PC-3 (cell line): Measurements from ENCODE around the gene CD300C. TPM values are rescaled to one million over a fixed set of nuclear protein-coding genes. Genes with fewer than 3 reads are reported as not detected.
"Not testable (repeated sequence)": the region's sequence is repeated elsewhere in the genome, so short reads cannot be mapped to it uniquely, and the experiment has no call there.

Source experiments
- ATAC-seq: fragments of 200-7000 bp; cut with Tn5 transposase; 2 replicates; pipeline ENCODE4 v1.9.1; 2020; ENCODE audit warnings: mild to moderate bottlenecking, moderate library complexity
- BruUV-seq: library from RNA; stranded (reverse); fragments of 400-500 nt; replicated peaks from 2 replicates; lab custom pipeline; 2021; lab: Mats Ljungman, UMichigan
- CTCF ChIA-PET: fragments of 300-600 bp; sonication (Branson Sonifier 250); formaldehyde crosslinking; loops from one replicate; lab custom pipeline; 2022; ENCODE audit warnings: antibody characterized with exemption; lab: Charles Lee
- POLR2A ChIA-PET: fragments of 300-600 bp; sonication (Branson Sonifier 250); formaldehyde crosslinking; loops from one replicate; lab custom pipeline; 2022; ENCODE audit warnings: antibody characterized with exemption; ENCODE audit not compliant: unreplicated experiment; lab: Charles Lee
- DNase-seq: peaks from one replicate; pipeline ENCODE4 v3.0.0-alpha.2; 2015
- H2AFZ ChIP-seq: fragments of 300-600 bp; sonication (generic); 2 replicates; pipeline ENCODE4 v1.6.0; 2016; ENCODE audit warnings: antibody characterized with exemption, low read length
- H3F3A ChIP-seq: fragments of 300-600 bp; sonication (generic); one replicate; pipeline ENCODE4 v1.6.0; 2017; ENCODE audit warnings: antibody characterized with exemption, low read length, control low read depth, mild to moderate bottlenecking; ENCODE audit not compliant: unreplicated experiment
- H3K27ac ChIP-seq: fragments of 300-600 bp; sonication (generic); 2 replicates; pipeline ENCODE4 v1.5.1; 2016; ENCODE audit warnings: mild to moderate bottlenecking, low read length
- H3K27me3 ChIP-seq: fragments of 300-600 bp; sonication (generic); 2 replicates; pipeline ENCODE4 v1.6.1; 2016; ENCODE audit warnings: low read length, mixed read lengths
- H3K36me3 ChIP-seq: fragments of 300-600 bp; sonication (generic); 2 replicates; pipeline ENCODE4 v1.6.1; 2016; ENCODE audit warnings: low read depth, mixed run types, low read length, mixed read lengths
- H3K4me1 ChIP-seq: fragments of 300-600 bp; sonication (generic); 2 replicates; pipeline ENCODE4 v1.5.1; 2016; ENCODE audit warnings: low read length; ENCODE audit not compliant: insufficient read depth
- H3K4me2 ChIP-seq: fragments of 300-600 bp; sonication (generic); 2 replicates; pipeline ENCODE4 v1.6.0; 2016; ENCODE audit warnings: low read length
- H3K4me3 ChIP-seq: fragments of 300-600 bp; sonication (generic); 2 replicates; pipeline ENCODE4 v1.5.1; 2016; ENCODE audit warnings: mild to moderate bottlenecking, low read length, mixed read lengths
- H3K79me2 ChIP-seq: fragments of 300-600 bp; sonication (generic); 2 replicates; pipeline ENCODE4 v1.6.1; 2017; ENCODE audit warnings: low read length, mixed read lengths
- H3K9ac ChIP-seq: fragments of 300-600 bp; sonication (generic); 2 replicates; pipeline ENCODE4 v1.6.0; 2016; ENCODE audit warnings: mild to moderate bottlenecking, low read length
- H3K9me2 ChIP-seq: fragments of 300-600 bp; sonication (generic); replicated peaks from 2 replicates; pipeline ENCODE4 v1.6.1; 2016; ENCODE audit warnings: mixed run types, low read length, mixed read lengths
- H3K9me3 ChIP-seq: fragments of 300-600 bp; sonication (generic); 2 replicates; pipeline ENCODE4 v1.6.1; 2016; ENCODE audit warnings: low read length, mixed read lengths
- H4K20me1 ChIP-seq: fragments of 300-600 bp; sonication (generic); 2 replicates; pipeline ENCODE4 v1.6.1; 2016; ENCODE audit warnings: low read length, mixed read lengths
- EZH2 ChIP-seq: fragments of 300-600 bp; sonication (generic); IDR thresholded peaks from one replicate; pipeline ENCODE4 v1.6.1; 2017; ENCODE audit warnings: antibody characterized with exemption, mild to moderate bottlenecking, low read length; ENCODE audit not compliant: unreplicated experiment
- EZH2phosphoT487 ChIP-seq: fragments of 300-600 bp; sonication (generic); IDR thresholded peaks from 2 replicates; pipeline ENCODE4 v1.6.1; 2018; ENCODE audit warnings: mild to moderate bottlenecking, antibody characterized with exemption, low read length, borderline replicate concordance
- intact Hi-C: fragments of 100-400 bp; cut with micrococcal nuclease; formaldehyde crosslinking; loops from 2 replicates; pipeline ENCODE4 v1.9.0; 2023
- total RNA-seq: library from RNA; depleted of rRNA; stranded (reverse); fragments of >200 nt; gene quantifications from 2 replicates; pipeline ENCODE4 v1.2.3, GENCODE V29; 2014
- TF ChIP-seq, protein P1 (sequence below): fragments of 300-600 bp; sonication (generic); conservative IDR thresholded peaks from 2 replicates; pipeline ENCODE4 v1.5.1; 2017; ENCODE audit warnings: antibody characterized with exemption, low read depth, mild to moderate bottlenecking, low read length

The CD300C gene
- total RNA-seq, 1 experiment from 2014 or later: not detected

- Histone ChIP-seq H3K9me2 (no peaks in the 10 kb centered on the region), H3K9me3 (no peaks in the 10 kb centered on the region), H3K4me1 (no peaks in the 10 kb centered on the region; the same call in 1 of the 2 replicates), H3K36me3 (no peaks in the 10 kb centered on the region), H3F3A (no peaks in the 10 kb centered on the region), H3K27me3 (peaks cover 46% of the 10 kb centered on the region), H2AFZ (no peak overlapping the region), H3K27ac (no peak overlapping the region), H4K20me1 (no peaks in the 10 kb centered on the region), H3K79me2 (no peaks in the 10 kb centered on the region), H3K9ac (no peak overlapping the region), H3K4me3 (no peak overlapping the region), H3K4me2 (no peak overlapping the region)
- BruUV-seq: no TSS peak
- peak; percentile 42; the same call in 1 of the 2 replicates for ATAC-seq
- TF ChIP-seq EZH2phosphoT487: no peak
- no peak for TF ChIP-seq EZH2
- POLR2A ChIA-PET: no interaction called here
- intact Hi-C loops: no loop called here
- CTCF ChIA-PET: no interaction called here
- peak; percentile 66 for DNase-seq
These were observed 25.0 kb downstream of the CD300C start for GRCh38 chr17:74520790-74521480.

DNA sequence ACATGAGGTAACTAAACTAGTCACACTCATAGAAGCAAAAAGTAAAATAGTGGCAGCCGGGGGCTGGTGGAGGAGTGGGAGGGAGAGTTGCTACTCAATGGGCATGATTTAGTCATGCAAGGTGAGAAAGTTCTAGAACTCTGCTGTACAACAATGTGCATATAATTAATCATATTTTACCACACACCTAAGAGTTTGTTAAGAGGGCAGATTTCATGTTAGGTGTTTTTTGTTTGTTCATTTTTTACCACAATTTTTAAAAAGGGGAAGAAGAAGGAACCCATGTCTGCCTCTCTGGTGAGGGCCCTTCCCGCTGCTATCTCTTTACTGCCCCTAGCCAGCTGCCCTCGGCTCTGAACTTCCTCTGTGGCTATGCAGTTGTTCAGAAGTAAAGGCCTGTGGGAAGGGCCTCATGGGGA is 25.9 kb downstream of the CD300C start:
- BruUV-seq: no TSS peak
- TF ChIP-seq, protein P1, sequence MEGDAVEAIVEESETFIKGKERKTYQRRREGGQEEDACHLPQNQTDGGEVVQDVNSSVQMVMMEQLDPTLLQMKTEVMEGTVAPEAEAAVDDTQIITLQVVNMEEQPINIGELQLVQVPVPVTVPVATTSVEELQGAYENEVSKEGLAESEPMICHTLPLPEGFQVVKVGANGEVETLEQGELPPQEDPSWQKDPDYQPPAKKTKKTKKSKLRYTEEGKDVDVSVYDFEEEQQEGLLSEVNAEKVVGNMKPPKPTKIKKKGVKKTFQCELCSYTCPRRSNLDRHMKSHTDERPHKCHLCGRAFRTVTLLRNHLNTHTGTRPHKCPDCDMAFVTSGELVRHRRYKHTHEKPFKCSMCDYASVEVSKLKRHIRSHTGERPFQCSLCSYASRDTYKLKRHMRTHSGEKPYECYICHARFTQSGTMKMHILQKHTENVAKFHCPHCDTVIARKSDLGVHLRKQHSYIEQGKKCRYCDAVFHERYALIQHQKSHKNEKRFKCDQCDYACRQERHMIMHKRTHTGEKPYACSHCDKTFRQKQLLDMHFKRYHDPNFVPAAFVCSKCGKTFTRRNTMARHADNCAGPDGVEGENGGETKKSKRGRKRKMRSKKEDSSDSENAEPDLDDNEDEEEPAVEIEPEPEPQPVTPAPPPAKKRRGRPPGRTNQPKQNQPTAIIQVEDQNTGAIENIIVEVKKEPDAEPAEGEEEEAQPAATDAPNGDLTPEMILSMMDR: no peak
- TF ChIP-seq EZH2: no peak
- TF ChIP-seq EZH2phosphoT487: no peak
- no peaks in the 10 kb centered on the region for H4K20me1 ChIP-seq
- no peaks in the 10 kb centered on the region; the same call in 1 of the 2 replicates for H3K4me1 ChIP-seq
- H3K9me3 ChIP-seq: no peaks in the 10 kb centered on the region
- no peaks in the 10 kb centered on the region for H3K9me2 ChIP-seq
- H3K9ac ChIP-seq: no peak overlapping the region
- ATAC-seq (no peak), DNase-seq (no peak)
- no peak overlapping the region for H3K27ac ChIP-seq
- no peaks in the 10 kb centered on the region for H3F3A ChIP-seq
- ChIA-PET CTCF (no interaction called here), POLR2A (no interaction called here)
- no peak overlapping the region for H2AFZ ChIP-seq
- H3K36me3 ChIP-seq: no peaks in the 10 kb centered on the region
- intact Hi-C loops: no loop called here
- H3K4me3 ChIP-seq: no peak overlapping the region
- no peaks in the 10 kb centered on the region for H3K79me2 ChIP-seq
- H3K4me2 ChIP-seq: no peak overlapping the region
- H3K27me3 ChIP-seq: peaks cover 37% of the 10 kb centered on the region

GRCh38 chr17:74518413-74518981 is 27.4 kb downstream of the CD300C start:
- POLR2A ChIA-PET, DNase-seq, H3K79me2 ChIP-seq, H3K9me2 ChIP-seq, H3K9ac ChIP-seq, H3K4me3 ChIP-seq, H3K9me3 ChIP-seq, ATAC-seq, intact Hi-C loops, H4K20me1 ChIP-seq, H3F3A ChIP-seq, H3K27ac ChIP-seq, H3K36me3 ChIP-seq, BruUV-seq, H3K4me2 ChIP-seq, CTCF ChIA-PET, H3K4me1 ChIP-seq, H2AFZ ChIP-seq: not testable (repeated sequence)
- H3K27me3 ChIP-seq: peaks cover 22% of the 10 kb centered on the region
